WTC11 (cell line): ENCODE measurements around the gene NR5A1.

Experiments used
- CTCF ChIP-seq: fragments of 200-600 bp; IDR thresholded peaks from 2 replicates; pipeline ENCODE4 v1.8.0; 2022; ENCODE audit warnings: antibody characterized with exemption
- MAX ChIP-seq: sonication (generic); formaldehyde crosslinking; IDR thresholded peaks from 2 replicates; pipeline ENCODE4 v1.8.0; 2022; ENCODE audit warnings: mild to moderate bottlenecking, missing genetic modification reagents
- TF ChIP-seq, protein P1 (sequence below): sonication (generic); formaldehyde crosslinking; IDR thresholded peaks from 2 replicates; pipeline ENCODE4 v1.8.1; 2022; ENCODE audit warnings: low read depth, mild to moderate bottlenecking, moderate library complexity, missing genetic modification reagents, borderline replicate concordance

GRCh38 chr9:124469011-124469832 lies 38.0 kb downstream of the NR5A1 start:
- TF ChIP-seq, protein P1, sequence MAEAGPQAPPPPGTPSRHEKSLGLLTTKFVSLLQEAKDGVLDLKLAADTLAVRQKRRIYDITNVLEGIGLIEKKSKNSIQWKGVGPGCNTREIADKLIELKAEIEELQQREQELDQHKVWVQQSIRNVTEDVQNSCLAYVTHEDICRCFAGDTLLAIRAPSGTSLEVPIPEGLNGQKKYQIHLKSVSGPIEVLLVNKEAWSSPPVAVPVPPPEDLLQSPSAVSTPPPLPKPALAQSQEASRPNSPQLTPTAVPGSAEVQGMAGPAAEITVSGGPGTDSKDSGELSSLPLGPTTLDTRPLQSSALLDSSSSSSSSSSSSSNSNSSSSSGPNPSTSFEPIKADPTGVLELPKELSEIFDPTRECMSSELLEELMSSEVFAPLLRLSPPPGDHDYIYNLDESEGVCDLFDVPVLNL (CRISPR knock-in tag), result no peak
- TF ChIP-seq CTCF, result no peak
- no peak for TF ChIP-seq MAX (CRISPR knock-in tag)
